Hair follicle dermal papilla cell (primary cell): ENCODE results near the gene TIMM21. TPM values are rescaled to one million over a fixed set of nuclear protein-coding genes. Genes with fewer than 3 reads are reported as not detected.

Experiments
- total RNA-seq: library from RNA; depleted of rRNA; stranded (reverse); fragments of >200 nt; gene quantifications from 2 replicates; pipeline ENCODE4 v1.2.3, GENCODE V29; 2012

Gene TIMM21
- total RNA-seq = 10.3 and 16.4 TPM in 2 replicates

GRCh38 chr18:74147779-74148542, at the start of gene TIMM21, which contains the start of gene FBXO15:
Gene TIMM21, plus strand, starts transcription at chr18:74148523. Its CDS starts 286 bp downstream, at chr18:74148809.
Gene FBXO15, minus strand, starts transcription at chr18:74147834. Its CDS starts 49 bp downstream, at chr18:74147785.

Other genes with a start within 250 kb of the TIMM21 start
- gene FBXO15, start 689 bp upstream of the TIMM21 start, total RNA-seq = 0.49 TPM in 1 of 2 replicates, not detected in the other
- 51.9 and 53.9 TPM in 2 replicates for gene CYB5A, start 143.4 kb downstream of the TIMM21 start, total RNA-seq
- not detected in 2 replicates for gene C18orf63, start 167.3 kb downstream of the TIMM21 start, total RNA-seq